Ascending aorta (tissue), 2 donors: ENCODE results near the gene XG. TPM values are rescaled to one million over a fixed set of nuclear protein-coding genes. Genes with fewer than 3 reads are reported as not detected.

Source experiments
- DNase-seq, 2 donors: peaks; one replicate each; pipeline ENCODE4 v3.0.0-alpha.2; 2019; ENCODE audit warnings: low spot score in 2 of 2
- H3K27ac ChIP-seq, 2 donors: fragments of 200-600 bp; sonication (generic); one replicate each; pipeline ENCODE4 v1.5.1; 2016 to 2017; ENCODE audit warnings: mild to moderate bottlenecking in 1 of 2
- H3K27me3 ChIP-seq: fragments of 200-600 bp; sonication (generic); one replicate; pipeline ENCODE4 v1.5.1; 2017
- H3K36me3 ChIP-seq, 2 donors: fragments of 200-600 bp; sonication (generic); one replicate each; pipeline ENCODE4 v1.5.1; 2016
- H3K4me1 ChIP-seq, 2 donors: fragments of 200-600 bp; sonication (generic); one replicate each; pipeline ENCODE4 v1.5.1; 2016 to 2017; ENCODE audit warnings: mild to moderate bottlenecking in 1 of 2
- H3K4me3 ChIP-seq, 2 donors: fragments of 200-600 bp; sonication (generic); one replicate each; pipeline ENCODE4 v1.5.1; 2016 to 2017; ENCODE audit warnings: mild to moderate bottlenecking in 1 of 2
- H3K9me3 ChIP-seq, 2 donors: fragments of 200-600 bp; sonication (generic); one replicate each; pipeline ENCODE4 v1.5.1; 2016
- intact Hi-C: fragments of 100-400 bp; cut with DNase I; formaldehyde crosslinking; loops from one replicate; pipeline ENCODE4 v1.15.1; 2023
- total RNA-seq: library from RNA; depleted of rRNA; stranded (reverse); fragments of >200 nt; gene quantifications from one replicate; pipeline ENCODE4 v1.1.0, GENCODE V29; 2016
- TF ChIP-seq, protein P1 (sequence below), 3 experiments: fragments of 200-600 bp in 2 of 3; fragments of 450-650 bp in 1 of 3; sonication (generic) in 2 of 3; IDR thresholded peaks; one replicate each; pipeline ENCODE4 v1.5.1; 2016 to 2019; ENCODE audit warnings: antibody characterized with exemption in 3 of 3, mild to moderate bottlenecking in 1 of 3, moderate library complexity in 1 of 3

XG gene
- total RNA-seq, 1 donor from 2014 or later = 1.3 TPM

DNA sequence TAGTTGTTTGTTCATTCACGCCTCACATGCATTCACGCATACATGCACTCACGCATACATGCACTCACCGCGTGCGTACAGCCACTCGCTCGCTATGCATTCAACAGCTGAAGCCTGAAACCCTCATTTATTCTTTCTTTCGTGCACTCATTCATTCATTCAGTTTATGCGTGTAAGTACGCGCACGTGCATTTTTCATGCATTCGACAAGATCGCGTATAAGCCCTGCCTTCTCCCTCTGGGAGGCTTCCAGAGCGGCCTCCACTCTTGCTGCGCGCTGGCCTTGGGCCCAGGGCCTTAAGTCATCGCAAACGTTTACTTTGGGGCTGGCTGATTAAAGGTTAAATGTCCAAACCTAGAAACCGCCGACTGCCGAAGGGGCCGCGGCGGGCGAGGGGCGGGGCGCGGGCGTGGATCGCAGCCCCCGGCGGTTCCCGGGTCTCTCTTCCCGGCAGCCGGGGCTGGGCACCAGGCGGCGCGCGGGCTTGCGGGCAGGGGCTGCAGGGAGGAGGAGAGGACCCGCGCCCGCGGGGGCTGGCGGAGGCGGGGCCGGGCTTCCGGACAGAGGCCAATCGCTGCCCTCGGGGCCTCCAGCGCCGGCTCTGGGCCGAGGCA, 76.6 kb downstream of the XG start, which contains the start of gene GYG2:
GYG2 (plus strand) TSS at position 587 of the 615 bp plus-strand sequence. CDS start 1,259 bp downstream, outside the sequence.
- Histone ChIP-seq H3K27ac (no peak within 1 kb of the TSS), H3K36me3 (no peaks in the 10 kb centered on the region), H3K9me3 (no peaks in the 10 kb centered on the region), H3K4me3 (peak within 1 kb of the TSS; percentile 48 to 67), H3K27me3 (peaks cover 9% of the 10 kb centered on the region), H3K4me1 (peaks cover 0 to 6% of the 10 kb centered on the region in 2 donors)
- intact Hi-C loops = no loop called here
- TF ChIP-seq, protein P1, sequence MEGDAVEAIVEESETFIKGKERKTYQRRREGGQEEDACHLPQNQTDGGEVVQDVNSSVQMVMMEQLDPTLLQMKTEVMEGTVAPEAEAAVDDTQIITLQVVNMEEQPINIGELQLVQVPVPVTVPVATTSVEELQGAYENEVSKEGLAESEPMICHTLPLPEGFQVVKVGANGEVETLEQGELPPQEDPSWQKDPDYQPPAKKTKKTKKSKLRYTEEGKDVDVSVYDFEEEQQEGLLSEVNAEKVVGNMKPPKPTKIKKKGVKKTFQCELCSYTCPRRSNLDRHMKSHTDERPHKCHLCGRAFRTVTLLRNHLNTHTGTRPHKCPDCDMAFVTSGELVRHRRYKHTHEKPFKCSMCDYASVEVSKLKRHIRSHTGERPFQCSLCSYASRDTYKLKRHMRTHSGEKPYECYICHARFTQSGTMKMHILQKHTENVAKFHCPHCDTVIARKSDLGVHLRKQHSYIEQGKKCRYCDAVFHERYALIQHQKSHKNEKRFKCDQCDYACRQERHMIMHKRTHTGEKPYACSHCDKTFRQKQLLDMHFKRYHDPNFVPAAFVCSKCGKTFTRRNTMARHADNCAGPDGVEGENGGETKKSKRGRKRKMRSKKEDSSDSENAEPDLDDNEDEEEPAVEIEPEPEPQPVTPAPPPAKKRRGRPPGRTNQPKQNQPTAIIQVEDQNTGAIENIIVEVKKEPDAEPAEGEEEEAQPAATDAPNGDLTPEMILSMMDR (IDR thresholded peaks at IDR 0.05) = no peak
- DNase-seq = no peak

DNA sequence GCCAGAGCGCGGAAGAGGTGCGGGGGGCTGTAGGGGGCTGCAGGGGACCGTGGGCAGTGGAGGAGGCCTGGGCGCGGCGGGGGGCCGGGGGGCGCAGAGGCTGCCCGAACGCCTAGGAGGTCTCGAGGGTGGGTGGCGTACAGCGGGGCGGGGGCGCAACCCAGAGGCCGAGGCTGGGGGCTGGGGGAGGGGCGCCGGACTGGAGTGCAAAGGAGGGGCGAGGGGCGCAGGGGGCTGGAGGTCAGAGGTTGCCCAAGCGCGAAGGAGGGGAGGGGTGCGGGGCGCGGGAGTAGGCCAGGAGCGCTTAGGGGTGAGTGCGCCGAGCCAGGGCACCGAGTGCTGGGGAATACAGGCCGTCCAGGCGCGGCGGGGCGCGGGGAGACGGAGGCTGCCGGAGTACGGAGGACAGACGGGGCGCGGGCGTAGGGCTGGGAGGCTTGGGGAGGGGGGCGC, 77.1 kb downstream of the XG start:
- no peaks in the 10 kb centered on the region for H3K9me3 ChIP-seq
- peak overlapping the region; percentile 48 to 67 for H3K4me3 ChIP-seq
- no peaks in the 10 kb centered on the region for H3K36me3 ChIP-seq
- H3K27ac ChIP-seq = no peak overlapping the region
- peaks cover 0 to 6% of the 10 kb centered on the region in 2 donors for H3K4me1 ChIP-seq
- no peak for DNase-seq
- H3K27me3 ChIP-seq = peaks cover 9% of the 10 kb centered on the region
- intact Hi-C loops = no loop called here
- TF ChIP-seq, protein P1 (IDR thresholded peaks at IDR 0.05) = no peak

DNA sequence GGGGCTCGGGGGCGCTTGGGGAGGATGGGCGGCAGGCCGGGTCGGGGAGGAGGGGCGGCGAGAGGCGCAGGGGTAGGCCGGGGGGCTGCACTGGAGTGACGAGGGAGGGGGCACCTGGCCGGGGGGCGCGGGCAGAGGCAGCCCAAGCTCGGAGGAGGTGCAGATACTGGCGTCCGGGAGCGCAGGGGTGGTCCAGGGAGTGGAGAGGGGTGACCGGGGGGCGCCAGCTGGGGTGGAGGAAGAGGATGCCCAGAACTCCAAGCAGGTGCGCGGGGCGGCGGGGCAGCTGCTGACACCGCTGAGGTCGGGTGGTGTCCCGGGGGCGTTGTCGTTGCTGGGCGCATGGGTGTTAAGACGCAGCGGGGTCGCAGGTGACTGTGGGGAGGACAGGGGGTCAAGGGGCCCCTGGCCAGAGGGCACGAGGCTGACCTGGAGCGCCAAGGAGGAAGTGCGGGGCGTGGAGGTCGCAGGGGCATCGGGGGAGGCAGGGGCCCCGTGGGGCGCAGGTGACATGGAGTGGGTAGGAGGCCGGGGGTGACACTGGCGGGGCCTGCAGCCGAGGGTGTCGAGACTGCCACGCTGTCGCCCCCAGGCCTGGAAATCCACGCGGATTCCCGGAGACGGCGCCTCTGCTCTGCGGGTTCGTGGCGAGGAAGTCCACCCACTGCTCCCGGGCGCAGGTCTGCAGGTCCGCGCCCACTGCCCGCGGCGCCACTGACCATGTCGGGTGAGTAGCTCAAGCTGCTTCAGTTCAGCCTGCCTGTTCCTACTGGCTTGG, 77.8 kb downstream of the XG start:
- DNase-seq = peak in 1 of 2 donors; percentile 55
- H3K9me3 ChIP-seq = no peaks in the 10 kb centered on the region
- H3K4me3 ChIP-seq = peak overlapping the region; percentile 48 to 67
- peaks cover 0 to 6% of the 10 kb centered on the region in 2 donors for H3K4me1 ChIP-seq
- H3K36me3 ChIP-seq = no peaks in the 10 kb centered on the region
- TF ChIP-seq, protein P1 (IDR thresholded peaks at IDR 0.05) = no peak
- H3K27me3 ChIP-seq = peaks cover 9% of the 10 kb centered on the region
- intact Hi-C loops = no loop called here
- no peak overlapping the region for H3K27ac ChIP-seq

DNA sequence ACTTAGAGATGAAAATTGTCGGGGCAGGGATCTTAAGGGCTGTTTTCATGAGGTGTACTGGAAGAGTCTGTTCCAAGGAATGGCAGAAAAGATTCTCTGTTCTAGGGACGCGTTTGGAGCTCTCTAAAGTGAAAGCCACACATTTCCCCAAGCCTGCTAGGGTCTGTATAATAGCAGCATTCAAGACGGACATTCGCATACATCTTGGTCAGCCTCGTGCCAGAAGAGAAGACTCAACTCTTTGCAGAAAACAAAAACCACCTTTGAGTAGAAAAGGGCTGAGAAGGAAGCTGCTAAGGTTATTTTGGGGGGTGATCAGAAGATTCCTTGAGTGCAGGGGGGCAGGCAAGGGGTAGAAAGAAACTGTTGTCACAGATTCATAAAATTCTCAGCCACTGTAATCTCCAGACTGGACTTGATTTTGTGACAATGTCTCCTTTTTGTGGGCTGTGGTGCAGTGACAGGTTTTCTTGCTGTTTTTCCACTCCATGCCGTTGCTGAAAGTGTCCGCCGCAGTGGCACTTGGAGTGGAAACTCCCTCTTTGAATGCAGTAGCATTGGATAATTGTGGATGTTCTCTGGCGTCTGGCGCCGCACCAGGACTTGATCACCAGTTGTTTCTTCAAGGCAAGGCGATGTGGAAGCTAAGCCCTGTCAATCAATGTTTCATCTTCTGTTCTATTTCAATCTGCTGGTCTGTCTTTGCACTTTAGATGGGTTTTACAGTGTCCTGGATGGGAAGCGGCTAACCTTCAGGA, 79.8 kb downstream of the XG start:
- DNase-seq = peak in 1 of 2 donors; percentile 46
- H3K27ac ChIP-seq = no peak overlapping the region
- H3K27me3 ChIP-seq = peaks cover 9% of the 10 kb centered on the region
- no peaks in the 10 kb centered on the region for H3K36me3 ChIP-seq
- H3K9me3 ChIP-seq = no peaks in the 10 kb centered on the region
- no peak overlapping the region for H3K4me3 ChIP-seq
- H3K4me1 ChIP-seq = peaks cover 0 to 6% of the 10 kb centered on the region in 2 donors
- intact Hi-C loops = no loop called here
- TF ChIP-seq, protein P1 (IDR thresholded peaks at IDR 0.05) = no peak

DNA sequence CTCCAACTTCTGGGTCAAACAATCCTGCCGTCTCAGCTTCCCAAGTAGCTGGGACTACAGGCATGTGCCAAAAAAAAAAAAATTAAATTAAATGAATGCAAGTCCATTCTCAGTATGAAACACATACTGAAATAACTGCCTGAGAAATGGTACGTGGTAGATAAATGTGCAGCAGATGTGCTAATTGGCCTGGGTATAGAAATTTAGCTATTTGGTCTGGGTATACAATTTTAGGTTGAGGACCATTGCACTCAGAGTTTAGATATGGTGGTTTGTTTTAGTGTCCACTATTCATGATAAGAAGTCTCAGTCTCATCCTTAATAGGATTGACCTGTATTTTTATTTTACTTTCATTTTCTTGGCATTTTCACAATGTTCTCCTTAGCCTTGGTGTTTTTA, 86.1 kb downstream of the XG start:
- no peak for DNase-seq
- Histone ChIP-seq H3K4me3 (no peak overlapping the region), H3K27me3 (no peaks in the 10 kb centered on the region), H3K4me1 (no peaks in the 10 kb centered on the region), H3K27ac (no peak overlapping the region), H3K36me3 (no peaks in the 10 kb centered on the region), H3K9me3 (peaks cover 0 to 13% of the 10 kb centered on the region in 2 donors)
- TF ChIP-seq, protein P1 (IDR thresholded peaks at IDR 0.05) = no peak
- intact Hi-C loops = no loop called here
